SU-DHL-6 (cell line): ENCODE results near the gene BICD1.

Experiments used
- H2AFZ ChIP-seq: fragments of 200-600 bp; sonication (generic); 2 replicates; pipeline ENCODE4 v1.6.1; 2014; ENCODE audit warnings: low read depth, mild to moderate bottlenecking, moderate library complexity, mixed read lengths, antibody characterized with exemption, low read length; ENCODE audit not compliant: severe bottlenecking
- H3F3A ChIP-seq: fragments of 200-600 bp; shearing (Covaris generic); 2 replicates; pipeline ENCODE4 v1.6.0; 2016; ENCODE audit warnings: antibody characterized with exemption, mild to moderate bottlenecking; ENCODE audit not compliant: insufficient read depth
- H3K27ac ChIP-seq: fragments of 200-600 bp; sonication (generic); 2 replicates; pipeline ENCODE4 v1.5.1; 2016; ENCODE audit warnings: low read depth, mild to moderate bottlenecking, low read length, moderate library complexity, mixed read lengths
- H3K27me3 ChIP-seq: fragments of 200-600 bp; sonication (generic), shearing (Covaris generic); 2 replicates; pipeline ENCODE4 v1.6.0; 2014; ENCODE audit warnings: mild to moderate bottlenecking, low read length
- H3K36me3 ChIP-seq: fragments of 200-600 bp; sonication (generic); 2 replicates; pipeline ENCODE4 v1.6.1; 2014; ENCODE audit warnings: mild to moderate bottlenecking, low read length, mixed read lengths
- H3K4me2 ChIP-seq: fragments of 300-600, 200-600 bp; shearing (Covaris generic), sonication (generic); 2 replicates; pipeline ENCODE4 v1.6.0; 2014; ENCODE audit warnings: low read length, low read depth, mild to moderate bottlenecking; ENCODE audit not compliant: poor library complexity, severe bottlenecking
- H3K4me3 ChIP-seq: fragments of 200-600 bp; sonication (generic); 2 replicates; pipeline ENCODE4 v1.5.1; 2014; ENCODE audit warnings: antibody characterized with exemption, low read length, mild to moderate bottlenecking, mixed read lengths; ENCODE audit not compliant: insufficient read depth, poor library complexity, severe bottlenecking
- H3K79me2 ChIP-seq: fragments of 200-600 bp; sonication (generic); 2 replicates; pipeline ENCODE4 v1.6.1; 2014; ENCODE audit warnings: mild to moderate bottlenecking, low read length, moderate library complexity; ENCODE audit not compliant: insufficient read depth
- H3K9ac ChIP-seq: fragments of 200-600 bp; sonication (generic); 2 replicates; pipeline ENCODE4 v1.7.0; 2014; ENCODE audit warnings: mild to moderate bottlenecking, low read length
- H3K9me2 ChIP-seq: fragments of 200-600 bp; sonication (generic); replicated peaks from 2 replicates; pipeline ENCODE4 v1.6.1; 2014; ENCODE audit warnings: low read length; ENCODE audit not compliant: insufficient read depth
- H3K9me3 ChIP-seq: fragments of 200-600 bp; sonication (generic); 2 replicates; pipeline ENCODE4 v1.6.1; 2014; ENCODE audit warnings: low read length, mixed read lengths; ENCODE audit not compliant: insufficient read depth
- H4K20me1 ChIP-seq: fragments of 200-600 bp; sonication (generic); 2 replicates; pipeline ENCODE4 v1.6.1; 2014; ENCODE audit warnings: low read depth, mild to moderate bottlenecking, antibody characterized with exemption, low read length, moderate library complexity, mixed read lengths
- EZH2phosphoT487 ChIP-seq: fragments of 200-600 bp; sonication (generic), shearing (Covaris generic); conservative IDR thresholded peaks from 2 replicates; pipeline ENCODE4 v1.6.1; 2018; ENCODE audit warnings: mild to moderate bottlenecking, antibody characterized with exemption, low read length, moderate library complexity, mixed read lengths
- TF ChIP-seq, protein P1 (sequence below): fragments of 200-600 bp; sonication (generic); IDR thresholded peaks from one replicate; pipeline ENCODE4 v1.5.1; 2017; ENCODE audit warnings: antibody characterized with exemption, mild to moderate bottlenecking, low read length, moderate library complexity; ENCODE audit not compliant: insufficient read depth, poor library complexity, severe bottlenecking

The BICD1 gene

GRCh38 chr12:32400866-32401265 is 294.2 kb downstream of the BICD1 start:
- H3K27ac ChIP-seq, result no peak overlapping the region
- H4K20me1 ChIP-seq, result no peaks in the 10 kb centered on the region
- H3K36me3 ChIP-seq, result no peaks in the 10 kb centered on the region
- no peak for TF ChIP-seq EZH2phosphoT487
- TF ChIP-seq, protein P1, sequence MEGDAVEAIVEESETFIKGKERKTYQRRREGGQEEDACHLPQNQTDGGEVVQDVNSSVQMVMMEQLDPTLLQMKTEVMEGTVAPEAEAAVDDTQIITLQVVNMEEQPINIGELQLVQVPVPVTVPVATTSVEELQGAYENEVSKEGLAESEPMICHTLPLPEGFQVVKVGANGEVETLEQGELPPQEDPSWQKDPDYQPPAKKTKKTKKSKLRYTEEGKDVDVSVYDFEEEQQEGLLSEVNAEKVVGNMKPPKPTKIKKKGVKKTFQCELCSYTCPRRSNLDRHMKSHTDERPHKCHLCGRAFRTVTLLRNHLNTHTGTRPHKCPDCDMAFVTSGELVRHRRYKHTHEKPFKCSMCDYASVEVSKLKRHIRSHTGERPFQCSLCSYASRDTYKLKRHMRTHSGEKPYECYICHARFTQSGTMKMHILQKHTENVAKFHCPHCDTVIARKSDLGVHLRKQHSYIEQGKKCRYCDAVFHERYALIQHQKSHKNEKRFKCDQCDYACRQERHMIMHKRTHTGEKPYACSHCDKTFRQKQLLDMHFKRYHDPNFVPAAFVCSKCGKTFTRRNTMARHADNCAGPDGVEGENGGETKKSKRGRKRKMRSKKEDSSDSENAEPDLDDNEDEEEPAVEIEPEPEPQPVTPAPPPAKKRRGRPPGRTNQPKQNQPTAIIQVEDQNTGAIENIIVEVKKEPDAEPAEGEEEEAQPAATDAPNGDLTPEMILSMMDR, result no peak
- H3F3A ChIP-seq, result peaks cover 18% of the 10 kb centered on the region
- no peaks in the 10 kb centered on the region for H3K9me2 ChIP-seq
- no peak overlapping the region for H3K4me3 ChIP-seq
- H3K4me2 ChIP-seq, result no peak overlapping the region
- no peaks in the 10 kb centered on the region for H3K79me2 ChIP-seq
- H3K27me3 ChIP-seq, result no peaks in the 10 kb centered on the region
- H3K9me3 ChIP-seq, result no peaks in the 10 kb centered on the region
- H3K9ac ChIP-seq, result no peak overlapping the region
- H2AFZ ChIP-seq, result no peak overlapping the region

- Histone ChIP-seq H3K9ac (no peak overlapping the region), H4K20me1 (no peaks in the 10 kb centered on the region), H3K79me2 (no peaks in the 10 kb centered on the region), H2AFZ (no peak overlapping the region), H3F3A (peaks cover 18% of the 10 kb centered on the region), H3K9me3 (no peaks in the 10 kb centered on the region), H3K27ac (no peak overlapping the region), H3K4me3 (no peak overlapping the region), H3K4me2 (no peak overlapping the region), H3K36me3 (no peaks in the 10 kb centered on the region), H3K27me3 (no peaks in the 10 kb centered on the region), H3K9me2 (no peaks in the 10 kb centered on the region)
- TF ChIP-seq, protein P1, result no peak
- TF ChIP-seq EZH2phosphoT487, result no peak
Observed at GRCh38 chr12:32402170-32402569, 295.5 kb downstream of the BICD1 start.

DNA sequence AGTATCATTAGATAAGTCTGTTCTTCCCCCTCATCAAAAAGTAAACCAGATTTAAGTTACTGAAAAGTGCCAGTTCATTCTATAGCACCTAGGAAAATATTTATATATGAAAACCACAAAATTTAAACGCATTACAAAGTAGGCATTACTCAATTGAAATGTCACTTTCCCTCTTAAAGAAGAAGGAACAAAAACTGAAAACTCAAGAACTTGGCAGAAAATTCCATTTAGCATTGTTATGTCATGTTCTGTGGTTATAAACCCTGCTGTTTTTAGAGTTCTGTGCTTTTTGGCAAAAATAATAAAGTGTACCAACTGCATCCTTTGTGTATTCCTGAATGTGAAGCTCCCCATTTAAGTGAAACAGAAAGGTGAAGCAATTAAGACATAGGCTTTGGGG is 296.3 kb downstream of the BICD1 start:
- no peaks in the 10 kb centered on the region for H4K20me1 ChIP-seq
- no peak overlapping the region for H3K9ac ChIP-seq
- no peaks in the 10 kb centered on the region for H3K79me2 ChIP-seq
- no peak overlapping the region for H2AFZ ChIP-seq
- no peaks in the 10 kb centered on the region for H3K9me2 ChIP-seq
- no peaks in the 10 kb centered on the region for H3K36me3 ChIP-seq
- H3K4me2 ChIP-seq, result no peak overlapping the region
- no peaks in the 10 kb centered on the region for H3K27me3 ChIP-seq
- no peaks in the 10 kb centered on the region for H3K9me3 ChIP-seq
- H3K27ac ChIP-seq, result no peak overlapping the region
- peaks cover 18% of the 10 kb centered on the region for H3F3A ChIP-seq
- H3K4me3 ChIP-seq, result no peak overlapping the region
- TF ChIP-seq, protein P1, result no peak
- TF ChIP-seq EZH2phosphoT487, result no peak
